ENCODE results near the gene NFIC. TPM values are rescaled to one million over a fixed set of nuclear protein-coding genes. Genes with fewer than 3 reads are reported as not detected.
A peak's percentile ranks its signal among the peaks of the same experiment; 100 is the strongest.

Gene NFIC
- polyA plus RNA-seq, 2 of the 4 experiments (the other 2 are of a cell fraction) = 2.6 to 34.9 TPM

GRCh38 chr19:3363841-3364500 is 2.4 kb upstream of the NFIC start (continued):
- no peak for TF ChIP-seq BCL3 (IDR thresholded peaks at IDR 0.05)
- no peak for TF ChIP-seq MAZ (IDR thresholded peaks at IDR 0.05; ENCODE audit: borderline replicate concordance, low read depth, low read length)
- TF ChIP-seq FOXS1 (CRISPR knock-in tag; IDR thresholded peaks at IDR 0.05) = no peak

- TF ChIP-seq HOXA7 (CRISPR knock-in tag; IDR thresholded peaks at IDR 0.05) (no peak), MAFK (IDR thresholded peaks at IDR 0.05; ENCODE audit: partially characterized antibody) (no peak), KDM1A (IDR thresholded peaks at IDR 0.05; ENCODE audit: low read depth) (peak; percentile 83; the same call in 1 of the 2 replicates), JUN (IDR thresholded peaks at IDR 0.05) (no peak), HDAC2 (IDR thresholded peaks at IDR 0.05) (peak; percentile 46; the same call in 1 of the 2 replicates), CHD4 (IDR thresholded peaks at IDR 0.05; ENCODE audit: borderline replicate concordance) (no peak), EP300 (IDR thresholded peaks at IDR 0.05) (no peak), ZFP36 (IDR thresholded peaks at IDR 0.05; ENCODE audit: borderline replicate concordance, partially characterized antibody) (no peak)
- TF ChIP-seq, protein P1, sequence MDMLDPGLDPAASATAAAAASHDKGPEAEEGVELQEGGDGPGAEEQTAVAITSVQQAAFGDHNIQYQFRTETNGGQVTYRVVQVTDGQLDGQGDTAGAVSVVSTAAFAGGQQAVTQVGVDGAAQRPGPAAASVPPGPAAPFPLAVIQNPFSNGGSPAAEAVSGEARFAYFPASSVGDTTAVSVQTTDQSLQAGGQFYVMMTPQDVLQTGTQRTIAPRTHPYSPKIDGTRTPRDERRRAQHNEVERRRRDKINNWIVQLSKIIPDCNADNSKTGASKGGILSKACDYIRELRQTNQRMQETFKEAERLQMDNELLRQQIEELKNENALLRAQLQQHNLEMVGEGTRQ (IDR thresholded peaks at IDR 0.05) = no peak
- Histone ChIP-seq H3K4me1 (peaks cover 53% of the 10 kb centered on the region), H3K27ac (peak overlapping the region; percentile 99 to 100), H3K4me2 (peak overlapping the region; percentile 99; the same call in 2 of the 3 replicates), H3K4me3 (no peak overlapping the region), H3K9me3 (no peaks in the 10 kb centered on the region)
- ChIA-PET CTCF (interaction anchor here (0.9 to 3.1 kb wide), 5 partner anchors 26 to 107 kb away, joined by 3 to 18 read pairs (median 4); no protein-coding TSS in a partner anchor), POLR2A (no interaction called here)
- ATAC-seq (no peak), DNase-seq (ENCODE audit: low read depth in 1 of 2, low spot score in 1 of 2) (no peak), FAIRE-seq (no peak)
- 82% methylated on average over 4 of the region's 4 CpGs for WGBS (ENCODE audit: missing lambda C conversion rate)
Observed at GRCh38 chr19:3364501-3364858, 1.9 kb upstream of the NFIC start.

DNA sequence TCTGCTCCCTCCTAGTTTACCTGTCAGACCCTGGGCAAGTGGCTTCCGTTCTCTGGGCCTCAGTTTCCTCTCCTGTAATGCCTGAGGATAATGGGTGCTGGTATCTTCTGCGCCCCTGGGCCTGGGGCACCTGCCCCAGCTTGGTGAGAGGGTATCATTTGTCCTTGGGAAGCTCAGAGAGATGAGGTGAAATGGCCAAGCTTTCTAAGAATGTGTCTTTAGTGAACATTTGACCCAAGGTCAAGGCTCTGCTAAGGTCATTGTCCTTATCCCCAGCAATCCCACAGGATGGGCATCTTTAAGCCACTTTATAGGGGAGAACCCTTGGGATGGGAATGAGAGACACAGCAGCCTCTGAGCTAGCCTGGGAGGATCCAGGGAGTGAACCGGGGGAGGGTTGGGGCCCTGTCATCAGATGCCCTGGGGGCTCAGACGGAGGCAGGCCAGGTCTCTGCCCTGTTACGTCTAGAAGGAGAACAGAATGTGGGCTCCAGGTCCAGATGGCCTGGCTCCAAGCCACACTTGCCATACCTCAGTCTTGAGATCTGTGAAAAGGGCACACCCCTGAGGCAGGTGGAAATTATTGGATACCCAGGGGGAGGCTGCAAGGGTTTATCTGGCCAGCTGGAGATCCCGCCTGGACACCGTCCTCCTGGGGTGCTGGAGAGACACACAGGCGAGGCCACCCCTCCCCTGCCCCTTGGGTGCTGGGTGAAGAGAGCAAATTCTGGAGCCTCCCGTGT is 1.1 kb upstream of the NFIC start:
- no peak for TF ChIP-seq HEYL (CRISPR knock-in tag; IDR thresholded peaks at IDR 0.05)
- TF ChIP-seq CHD4 (IDR thresholded peaks at IDR 0.05; ENCODE audit: borderline replicate concordance) = peak; percentile 73; the same call in 1 of the 2 replicates
- TF ChIP-seq HDAC2 (IDR thresholded peaks at IDR 0.05) = 0 out of 2 replicates have a peak, but pooled peaks have one; percentile 33
- no peak for TF ChIP-seq HMGXB4 (CRISPR knock-in tag; IDR thresholded peaks at IDR 0.05; ENCODE audit: borderline replicate concordance)
- peak; percentile 89 for TF ChIP-seq KDM1A (IDR thresholded peaks at IDR 0.05; ENCODE audit: low read depth)
- 0 out of 2 replicates have a peak, but pooled peaks have one; percentile 11 for TF ChIP-seq GATA3 (IDR thresholded peaks at IDR 0.05; ENCODE audit: borderline replicate concordance)
- DNase-seq (ENCODE audit: low read depth in 1 of 2, low spot score in 1 of 2) (no peak), ATAC-seq (peak; percentile 10 to 23; a peak in 5 of 6 replicates), FAIRE-seq (no peak)
- POLR2A ChIA-PET = interaction anchor here (0.6 to 0.8 kb wide), 5 partner anchors 23 to 55 kb away, joined by 3 to 4 read pairs (median 4); no protein-coding TSS in a partner anchor
- CTCF ChIA-PET = interaction anchor here (0.8 to 3.1 kb wide), 6 partner anchors 18 to 106 kb away, joined by 3 to 18 read pairs (median 4); no protein-coding TSS in a partner anchor
- H3K27ac ChIP-seq = peak overlapping the region; percentile 99 to 100
- no peaks in the 10 kb centered on the region for H3K9me3 ChIP-seq
- H3K4me3 ChIP-seq = peak overlapping the region; percentile 83
- H3K4me1 ChIP-seq = peaks cover 60% of the 10 kb centered on the region
- peak overlapping the region; percentile 99 for H3K4me2 ChIP-seq
- WGBS (ENCODE audit: missing lambda C conversion rate) = 33% methylated on average over 3 of the region's 9 CpGs

All from A549 (cell line).